HG02970 (cell line): ENCODE measurements around the gene OR2T12.
A peak's percentile ranks its signal among the peaks of the same experiment; 100 is the strongest.
"Not testable (repeated sequence)": the region's sequence is repeated elsewhere in the genome, so short reads cannot be mapped to it uniquely, and the experiment has no call there.

Experiments
- ATAC-seq: cut with Tn5 transposase; IDR thresholded peaks from one replicate; pipeline ENCODE4 v1.9.1; 2021; ENCODE audit warnings: mild to moderate bottlenecking, moderate library complexity, moderate number of reproducible peaks; ENCODE audit not compliant: unreplicated experiment, low FRiP score

The OR2T12 gene

GRCh38 chr1:248303324-248303723 is at the start of gene OR2T12:
TSS of gene OR2T12 (minus strand) at chr1:248303424. CDS start at chr1:248295578, 7,846 bp downstream.
- no peak for ATAC-seq

GRCh38 chr1:248348475-248348874 is 45.3 kb upstream of the OR2T12 start, which contains the start of gene OR14C36:
TSS of gene OR14C36 (plus strand) at chr1:248348775. CDS start at chr1:248348775, 0 bp downstream.
- ATAC-seq: no peak

GRCh38 chr1:248343451-248343850 is 40.2 kb upstream of the OR2T12 start:
- ATAC-seq: no peak

- ATAC-seq: no peak
Observed at GRCh38 chr1:248324468-248324867, 21.2 kb upstream of the OR2T12 start, which contains the start of gene OR2M7. TSS of gene OR2M7 (minus strand) at chr1:248324568. CDS start at chr1:248324568, 0 bp downstream.

- no peak for ATAC-seq
Observed at GRCh38 chr1:248316796-248317195, 13.6 kb upstream of the OR2T12 start.

GRCh38 chr1:248306740-248307139 is 3.5 kb upstream of the OR2T12 start:
- not testable (repeated sequence) for ATAC-seq

DNA sequence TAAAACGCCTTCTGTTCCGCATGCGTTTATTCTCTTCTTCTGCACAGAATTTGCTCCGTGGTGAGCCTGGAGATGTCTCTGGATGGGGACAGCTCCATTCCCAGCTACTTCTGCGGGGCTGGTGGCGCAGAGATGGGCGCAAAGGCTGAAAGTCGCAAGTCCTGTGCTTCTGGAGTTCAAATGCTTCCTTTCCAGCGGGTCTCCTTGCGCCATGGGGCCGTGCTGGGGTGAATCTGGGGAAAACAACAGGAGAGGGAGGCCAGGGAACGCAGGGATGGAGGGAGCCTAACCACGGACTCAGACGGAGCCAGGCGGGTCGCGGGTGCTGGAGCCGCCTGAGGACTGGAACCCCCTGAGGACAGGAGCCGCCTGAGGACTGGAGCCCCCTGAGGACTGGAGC is 2.9 kb upstream of the OR2T12 start:
- ATAC-seq: no peak

DNA sequence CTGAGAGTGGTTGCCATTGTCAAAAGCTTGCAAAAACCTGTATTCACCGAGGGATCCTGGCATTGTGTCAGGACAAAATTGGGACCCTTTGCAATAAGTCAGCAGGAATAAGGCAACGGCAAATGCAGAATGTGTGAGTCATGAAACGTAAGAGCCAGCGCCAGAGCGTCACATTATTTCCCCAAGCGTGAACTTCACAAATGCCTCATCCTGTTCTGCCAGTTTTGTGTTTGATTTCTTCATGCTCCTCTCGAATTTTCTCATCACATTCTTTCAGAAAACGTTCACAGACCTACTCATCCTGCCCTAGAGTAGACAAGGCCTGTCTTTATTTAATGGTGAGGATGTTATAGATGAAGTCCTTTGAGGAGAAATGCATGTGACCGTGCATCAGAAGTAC is 2.4 kb upstream of the OR2T12 start:
- ATAC-seq: not testable (repeated sequence)

GRCh38 chr1:248288391-248288790 is 14.8 kb downstream of the OR2T12 start:
- no peak for ATAC-seq

GRCh38 chr1:248277876-248278275 is 25.3 kb downstream of the OR2T12 start, which contains the start of gene OR2T33:
TSS of gene OR2T33 (minus strand) at chr1:248277976. CDS start at chr1:248273814, 4,162 bp downstream.
- no peak for ATAC-seq

- ATAC-seq: not testable (repeated sequence)
Observed at GRCh38 chr1:248273225-248273624, 30.0 kb downstream of the OR2T12 start.

GRCh38 chr1:248268178-248268577 is 35.0 kb downstream of the OR2T12 start:
- no peak for ATAC-seq

GRCh38 chr1:248259309-248259708 is 43.9 kb downstream of the OR2T12 start:
- ATAC-seq: not testable (repeated sequence)

DNA sequence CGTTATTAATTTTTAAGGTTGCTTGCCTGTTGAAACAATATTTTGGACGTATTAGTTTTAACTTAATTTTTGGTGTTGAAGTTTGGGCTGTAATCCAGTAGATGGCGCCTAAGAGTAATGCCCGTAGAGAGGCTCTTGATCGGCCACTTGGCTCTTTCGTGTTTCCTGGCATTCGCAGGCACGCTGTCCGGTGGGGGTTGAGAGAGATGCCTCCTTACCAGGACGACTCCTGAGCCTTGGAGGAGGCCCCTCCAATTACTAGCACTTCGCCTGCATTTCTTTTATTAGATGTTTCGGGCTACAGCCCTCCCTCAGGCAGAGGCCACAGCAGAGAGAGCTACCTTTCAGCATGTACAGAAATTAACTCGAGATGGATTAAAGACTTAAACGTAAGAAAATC is 60.0 kb downstream of the OR2T12 start:
- ATAC-seq: peak; percentile 85
